Astrocyte of the spinal cord (primary cell): ENCODE results near the gene SH3PXD2B.

Experiments
- DNase-seq: peaks from one replicate; pipeline ENCODE4 v3.0.0; 2011; ENCODE audit warnings: low read depth, low spot score
- H3K4me3 ChIP-seq: 2 replicates; pipeline ENCODE4 v1.5.1; 2011; ENCODE audit warnings: low read depth, mild to moderate bottlenecking, low read length, moderate library complexity
- in situ Hi-C: cut with HindIII; loops from 2 replicates; pipeline ENCODE4 v1.10.0; 2017; ENCODE audit warnings: low sequenced_read_pairs
- TF ChIP-seq, protein P1 (sequence below): IDR thresholded peaks from 2 replicates; pipeline ENCODE4 v1.5.1; 2012; ENCODE audit warnings: low read depth, mild to moderate bottlenecking, low read length, inconsistent platforms

SH3PXD2B gene

GRCh38 chr5:172364773-172365172, 89.6 kb downstream of the SH3PXD2B start:
- TF ChIP-seq, protein P1, sequence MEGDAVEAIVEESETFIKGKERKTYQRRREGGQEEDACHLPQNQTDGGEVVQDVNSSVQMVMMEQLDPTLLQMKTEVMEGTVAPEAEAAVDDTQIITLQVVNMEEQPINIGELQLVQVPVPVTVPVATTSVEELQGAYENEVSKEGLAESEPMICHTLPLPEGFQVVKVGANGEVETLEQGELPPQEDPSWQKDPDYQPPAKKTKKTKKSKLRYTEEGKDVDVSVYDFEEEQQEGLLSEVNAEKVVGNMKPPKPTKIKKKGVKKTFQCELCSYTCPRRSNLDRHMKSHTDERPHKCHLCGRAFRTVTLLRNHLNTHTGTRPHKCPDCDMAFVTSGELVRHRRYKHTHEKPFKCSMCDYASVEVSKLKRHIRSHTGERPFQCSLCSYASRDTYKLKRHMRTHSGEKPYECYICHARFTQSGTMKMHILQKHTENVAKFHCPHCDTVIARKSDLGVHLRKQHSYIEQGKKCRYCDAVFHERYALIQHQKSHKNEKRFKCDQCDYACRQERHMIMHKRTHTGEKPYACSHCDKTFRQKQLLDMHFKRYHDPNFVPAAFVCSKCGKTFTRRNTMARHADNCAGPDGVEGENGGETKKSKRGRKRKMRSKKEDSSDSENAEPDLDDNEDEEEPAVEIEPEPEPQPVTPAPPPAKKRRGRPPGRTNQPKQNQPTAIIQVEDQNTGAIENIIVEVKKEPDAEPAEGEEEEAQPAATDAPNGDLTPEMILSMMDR = no peak

DNA sequence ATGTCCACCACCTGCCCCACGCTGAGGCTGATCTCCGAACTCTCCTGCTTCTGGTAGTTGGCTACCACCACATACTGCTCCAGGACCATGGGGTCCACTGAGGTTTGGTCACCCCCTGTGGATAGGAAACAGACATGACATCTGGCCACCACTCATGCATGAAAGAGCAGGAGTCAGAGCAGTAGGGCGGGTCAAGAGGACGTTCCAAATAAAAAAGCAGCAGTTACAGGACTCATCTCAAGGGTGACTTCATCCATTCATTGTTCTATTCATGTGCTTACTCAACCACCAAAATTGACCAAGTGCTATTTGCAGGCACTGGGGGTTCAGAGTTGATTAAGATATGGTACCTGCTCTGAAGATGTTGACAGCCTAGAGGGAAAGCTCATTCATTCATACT, 91.6 kb downstream of the SH3PXD2B start:
- no peak overlapping the region for H3K4me3 ChIP-seq
- in situ Hi-C loops = no loop called here
- TF ChIP-seq, protein P1 = no peak
- no peak for DNase-seq

More at GRCh38 chr5:172364773-172365172, 89.6 kb downstream of the SH3PXD2B start:
- no peak overlapping the region for H3K4me3 ChIP-seq
- DNase-seq = no peak
- in situ Hi-C loops = no loop called here

DNA sequence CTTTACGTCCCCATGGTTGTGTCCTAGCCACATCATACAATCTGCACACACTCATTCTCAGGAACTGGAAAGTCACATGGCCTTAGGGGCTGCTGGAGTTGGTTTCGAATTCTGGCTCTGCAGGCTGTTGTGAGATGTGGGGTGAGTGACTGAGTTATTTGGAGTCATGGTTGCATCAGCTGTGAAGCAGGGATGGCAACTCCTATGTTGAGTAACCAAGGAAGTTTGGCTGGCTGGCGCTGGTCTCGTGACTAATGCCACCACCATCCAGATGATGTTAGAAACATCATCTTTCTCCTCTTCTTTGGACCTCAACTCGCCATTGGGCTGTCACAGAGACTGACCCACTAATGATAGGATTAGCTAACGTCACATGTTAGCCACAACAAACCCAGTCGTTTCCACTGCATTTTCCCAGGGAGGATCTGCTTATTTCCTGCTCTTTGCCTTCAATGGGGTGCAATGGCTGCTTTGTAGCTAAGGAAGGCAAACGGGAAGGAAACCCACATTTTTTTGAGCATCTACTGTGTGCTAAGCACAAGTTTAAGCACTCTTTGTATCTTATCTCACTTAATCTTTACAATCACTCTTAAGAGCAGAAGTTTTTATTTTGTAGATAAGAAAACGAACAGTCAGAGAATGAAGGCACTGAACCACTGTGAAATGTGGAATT, 92.6 kb downstream of the SH3PXD2B start:
- H3K4me3 ChIP-seq = no peak overlapping the region
- DNase-seq = peak; percentile 90
- TF ChIP-seq, protein P1 = no peak
- in situ Hi-C loops = no loop called here

DNA sequence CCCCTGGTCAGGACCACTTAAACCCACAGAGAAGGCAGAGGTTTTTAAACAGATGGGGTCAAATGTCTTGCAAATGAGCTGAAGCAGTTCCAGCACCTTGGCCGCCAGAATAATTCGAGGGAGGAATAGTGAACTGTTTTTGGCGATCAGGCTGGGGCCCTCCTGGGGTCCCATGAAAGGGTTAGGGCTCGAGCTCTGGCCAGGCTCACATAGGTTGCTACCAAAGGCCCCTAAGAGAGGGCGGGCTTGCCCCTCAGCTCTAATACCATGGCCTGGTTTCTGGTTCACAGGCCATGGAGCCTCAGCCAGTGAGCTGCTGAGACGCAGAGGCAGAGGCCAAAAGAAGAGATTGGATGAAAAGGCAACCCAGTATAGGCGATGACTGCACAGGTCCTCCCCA, 96.0 kb downstream of the SH3PXD2B start:
- in situ Hi-C loops = no loop called here
- TF ChIP-seq, protein P1 = no peak
- no peak for DNase-seq
- no peak overlapping the region for H3K4me3 ChIP-seq

DNA sequence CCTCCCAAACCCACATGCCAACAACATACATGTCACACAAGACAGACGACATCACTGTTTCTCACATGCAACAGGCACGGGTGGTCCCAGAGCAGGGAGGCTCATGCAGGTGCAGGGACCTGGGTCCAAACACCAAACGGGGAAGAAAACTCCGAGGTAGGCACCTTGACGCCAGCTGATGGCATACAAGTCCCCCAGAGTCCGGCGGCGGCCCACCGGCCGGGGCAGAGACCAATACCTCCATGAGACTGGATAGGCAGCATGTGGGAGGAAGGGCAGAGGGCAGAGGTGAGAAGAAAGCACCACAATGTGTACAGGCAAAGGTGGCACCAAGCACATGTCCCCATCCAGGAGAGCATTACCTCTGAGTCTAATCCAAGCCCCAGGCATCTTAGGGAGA, 97.8 kb downstream of the SH3PXD2B start:
- no peak for DNase-seq
- no peak overlapping the region for H3K4me3 ChIP-seq
- in situ Hi-C loops = no loop called here
- TF ChIP-seq, protein P1 = no peak

GRCh38 chr5:172356047-172356446, 98.3 kb downstream of the SH3PXD2B start:
- TF ChIP-seq, protein P1 = no peak
- DNase-seq = no peak
- in situ Hi-C loops = no loop called here
- no peak overlapping the region for H3K4me3 ChIP-seq

DNA sequence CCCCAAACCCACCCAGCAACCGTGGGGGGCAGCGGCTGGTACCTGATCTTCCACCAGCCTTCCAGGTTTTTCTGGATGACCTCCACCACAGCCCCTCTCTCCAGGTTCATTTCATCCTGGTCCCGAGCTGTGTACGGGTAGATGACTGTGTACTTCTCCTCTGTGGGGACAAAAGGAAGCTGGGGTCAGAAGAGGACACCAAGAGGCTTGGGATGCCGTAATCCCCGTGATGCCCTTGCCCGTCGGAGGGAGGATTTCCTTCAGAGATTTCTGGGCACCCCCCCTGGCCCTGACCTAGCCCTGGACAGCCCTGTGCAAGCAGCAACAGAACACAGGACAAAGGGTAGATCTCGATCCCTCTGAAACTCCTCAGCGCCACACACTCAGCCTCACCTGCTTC, 100.5 kb downstream of the SH3PXD2B start:
- H3K4me3 ChIP-seq = no peak overlapping the region
- in situ Hi-C loops = no loop called here
- no peak for DNase-seq
- TF ChIP-seq, protein P1 = no peak
